GM19023 (cell line): ENCODE measurements around the gene SPRR3.
"Not testable (repeated sequence)": the region's sequence is repeated elsewhere in the genome, so short reads cannot be mapped to it uniquely, and the experiment has no call there.

Experiments used
- ATAC-seq: cut with Tn5 transposase; IDR thresholded peaks from one replicate; pipeline ENCODE4 v1.9.1; 2021; ENCODE audit warnings: mild to moderate bottlenecking, moderate library complexity; ENCODE audit not compliant: unreplicated experiment

Gene SPRR3

DNA sequence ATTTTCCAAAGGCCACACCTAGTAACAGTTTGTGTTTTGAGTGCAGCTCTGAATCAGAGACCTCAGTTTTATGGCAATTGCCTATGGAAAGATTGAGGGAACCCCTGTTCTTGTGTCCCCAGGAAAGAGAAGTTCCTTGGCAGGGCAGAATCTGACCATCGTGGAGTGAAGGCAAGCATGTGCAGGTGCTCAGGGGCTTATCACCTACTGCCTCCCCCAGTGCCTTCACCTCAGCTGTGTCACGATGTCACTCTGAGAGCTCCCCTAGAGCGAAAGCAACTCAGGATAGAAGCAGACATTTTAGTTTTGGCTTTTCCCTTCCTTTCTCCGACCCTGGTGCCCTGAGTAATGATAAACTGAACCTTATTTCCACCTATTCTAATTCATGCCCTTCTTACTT is 19.5 kb upstream of the SPRR3 start:
- no peak for ATAC-seq

DNA sequence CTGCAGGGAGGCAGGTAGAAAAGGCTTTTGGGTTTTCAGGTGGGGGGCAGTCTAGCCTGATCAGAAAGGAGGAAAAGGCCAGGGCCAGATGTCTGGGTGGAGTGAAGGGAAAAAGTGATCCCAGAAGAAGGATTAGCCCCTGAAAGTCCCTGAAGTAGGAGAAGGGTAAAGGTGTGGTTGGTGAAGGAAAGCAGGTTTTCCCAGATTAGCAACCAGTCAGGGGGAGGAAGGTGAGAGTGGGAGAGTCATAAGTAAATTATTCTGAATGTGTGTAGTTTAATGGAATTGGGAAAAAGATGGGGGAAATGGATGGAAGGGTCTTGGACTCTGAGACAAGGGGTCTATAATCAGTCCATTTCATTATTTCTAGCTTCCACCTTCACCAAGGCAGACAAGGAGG is 18.3 kb upstream of the SPRR3 start:
- ATAC-seq = no peak

DNA sequence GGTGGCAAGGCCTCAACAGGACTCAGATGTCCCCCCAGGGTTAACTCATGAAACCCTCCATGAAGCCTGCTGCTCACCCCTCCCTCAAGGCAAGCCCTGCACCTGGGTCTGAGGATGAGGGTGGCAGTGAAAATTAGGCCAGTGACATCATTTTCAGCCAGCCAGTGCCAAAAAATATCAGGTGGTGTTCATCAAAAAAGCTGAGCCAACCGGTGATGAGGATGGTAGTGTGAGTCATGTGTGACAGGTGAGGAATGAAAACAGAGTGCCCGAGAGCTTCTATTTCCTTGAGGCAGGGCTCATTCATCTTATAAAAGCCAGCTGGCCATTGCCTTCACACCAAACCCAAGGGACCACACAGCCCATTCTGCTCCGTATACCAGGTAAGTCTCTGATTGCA is 17.8 kb upstream of the SPRR3 start, which contains the start of gene SPRR1A:
TSS of gene SPRR1A (plus strand) at position 339 of the 400 bp plus-strand sequence. CDS start 1,150 bp downstream, outside the sequence.
- no peak for ATAC-seq

DNA sequence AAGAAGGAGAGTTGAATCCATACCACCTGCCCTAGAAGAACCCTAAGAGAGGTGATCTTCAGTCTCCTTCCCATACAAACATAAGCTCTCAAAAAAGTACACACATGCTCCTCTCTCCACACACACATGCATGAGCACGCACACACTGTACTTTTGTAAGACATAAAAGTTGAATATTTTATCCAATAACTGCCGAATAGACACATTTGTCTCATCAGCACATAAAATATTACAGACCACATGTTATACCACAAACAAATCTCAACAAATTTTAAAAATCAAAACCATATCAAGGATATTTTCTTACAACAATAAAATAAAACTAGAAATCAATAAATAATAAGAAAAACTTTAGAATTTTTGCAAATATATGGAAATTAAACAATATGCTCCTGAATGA is 15.0 kb upstream of the SPRR3 start:
- no peak for ATAC-seq

DNA sequence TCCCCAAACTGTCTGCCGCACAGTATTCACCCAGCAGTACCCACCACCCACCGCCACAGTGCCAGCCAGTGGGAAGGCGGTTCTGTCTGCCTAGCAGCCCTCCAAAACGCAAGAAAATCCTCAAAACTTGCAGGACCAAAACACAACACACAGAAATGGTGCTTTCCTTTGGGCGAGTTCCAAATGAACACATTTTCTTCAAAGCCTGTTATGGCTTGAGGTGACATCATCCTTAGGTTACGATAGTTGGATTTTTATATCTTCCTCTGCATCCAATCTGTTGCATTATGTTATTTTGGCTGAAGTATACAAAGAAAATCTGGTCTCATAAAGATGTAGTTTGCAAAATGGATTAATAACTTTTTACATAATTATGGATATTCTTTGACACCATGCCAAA is 8.4 kb upstream of the SPRR3 start:
- no peak for ATAC-seq

DNA sequence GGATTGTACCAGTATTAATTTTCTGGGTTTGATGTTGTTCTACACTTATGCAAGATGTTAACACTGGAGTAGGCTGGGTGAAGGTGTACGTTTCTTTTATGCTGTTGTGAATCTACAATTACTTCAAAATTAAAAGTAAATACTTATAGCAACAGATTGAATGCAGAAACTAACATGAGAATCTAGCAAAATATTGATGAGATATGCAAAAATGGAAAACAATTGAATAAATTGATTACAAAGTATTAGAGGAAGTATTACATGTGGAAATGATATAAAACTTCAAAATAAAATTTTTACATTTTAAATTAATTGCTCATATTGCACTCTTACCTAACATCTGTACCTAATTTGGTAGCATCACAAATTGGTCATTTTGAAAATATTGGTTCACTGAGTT is 5.7 kb upstream of the SPRR3 start:
- no peak for ATAC-seq

DNA sequence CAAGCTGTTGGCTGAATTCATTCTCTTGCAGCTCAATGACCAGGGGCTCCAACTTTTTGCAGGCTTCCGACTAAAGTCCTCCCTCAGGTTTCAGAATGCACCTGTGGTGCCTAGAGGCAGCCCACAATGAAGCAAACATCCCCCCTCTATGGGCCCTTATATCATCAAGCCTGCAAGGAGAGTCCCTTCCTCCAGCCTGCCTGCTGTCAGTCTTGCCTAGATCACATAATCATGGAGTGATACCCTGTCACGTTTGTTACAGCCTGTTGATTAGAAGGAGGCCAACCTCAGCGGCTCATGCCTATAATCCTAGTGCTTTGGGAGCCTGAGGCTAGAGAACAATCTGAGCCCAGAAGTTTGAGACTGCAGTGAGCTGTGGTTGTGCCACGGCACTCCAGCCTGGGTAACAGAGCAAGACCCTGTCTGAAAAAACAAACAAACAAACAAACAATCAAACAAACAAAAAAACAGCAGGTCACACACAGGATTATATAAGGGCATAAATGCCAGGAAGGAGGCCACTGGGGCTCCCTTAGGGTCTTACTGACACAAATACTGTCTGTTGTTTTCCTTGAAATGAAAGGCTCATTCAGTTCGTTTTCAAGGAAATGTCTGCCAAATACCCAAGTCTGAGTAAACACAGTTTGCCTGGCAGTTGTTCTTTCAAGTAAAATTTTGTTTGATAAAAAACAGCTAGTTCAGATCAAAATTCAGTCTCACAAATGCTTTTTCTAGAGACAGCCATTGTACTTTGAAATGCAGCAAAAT is 4.7 kb upstream of the SPRR3 start:
- ATAC-seq = no peak

DNA sequence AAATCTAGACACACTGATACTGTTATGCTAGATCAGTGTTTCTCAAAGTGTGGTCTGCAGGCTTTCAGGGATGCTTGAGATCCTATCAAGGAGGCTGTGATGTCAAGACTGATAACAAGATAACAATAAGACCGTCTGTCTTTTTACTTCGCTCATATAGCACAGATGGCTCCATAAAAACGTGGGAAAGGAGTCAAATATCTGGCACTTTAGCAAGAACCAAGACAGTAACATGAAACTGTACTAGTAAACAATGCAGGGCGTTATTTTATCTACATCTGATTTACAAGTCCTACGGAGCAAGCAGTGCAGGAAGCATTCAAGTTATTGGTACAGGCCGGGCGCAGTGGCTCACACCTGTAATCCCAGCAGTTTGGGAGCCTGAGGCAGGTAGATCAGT is 3.6 kb upstream of the SPRR3 start:
- ATAC-seq = no peak

DNA sequence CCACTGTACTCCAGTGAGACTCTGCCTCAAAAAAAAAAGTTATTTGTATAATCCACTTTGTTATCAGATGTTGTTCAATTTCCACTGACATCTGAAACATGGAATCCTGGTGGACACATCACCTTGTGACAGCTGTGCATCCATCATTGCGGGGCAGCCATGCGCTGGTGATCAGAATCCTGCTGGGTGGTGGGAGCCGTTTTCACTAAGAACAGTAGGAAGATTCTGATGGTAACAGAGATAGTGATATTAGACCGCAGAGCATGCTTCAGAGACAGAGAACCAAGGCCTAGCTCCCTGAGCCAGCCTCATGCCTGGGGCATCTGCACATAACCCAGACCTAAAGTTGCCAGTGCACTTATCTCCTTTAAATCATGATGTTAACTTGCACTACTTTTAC is 3.1 kb upstream of the SPRR3 start:
- ATAC-seq = no peak

DNA sequence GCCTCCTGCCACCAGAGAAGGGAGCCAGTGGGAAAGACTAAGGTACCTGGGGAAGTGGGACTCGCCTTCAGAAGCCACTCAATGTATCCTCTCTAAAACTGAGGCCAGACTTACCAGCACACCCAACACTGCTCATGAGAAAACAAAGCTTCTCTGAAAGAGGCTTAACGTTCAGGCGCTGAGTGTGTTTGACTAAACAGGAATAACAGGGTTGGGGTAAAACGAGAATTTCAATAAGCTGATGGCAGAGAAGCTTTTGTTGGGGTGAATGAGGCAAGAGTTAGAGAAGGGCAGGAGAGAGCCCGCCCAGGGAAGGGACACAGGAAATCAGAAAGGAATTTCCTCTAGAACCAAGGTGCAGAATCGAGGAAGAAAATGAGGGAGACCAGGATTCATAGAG is 1.7 kb upstream of the SPRR3 start:
- no peak for ATAC-seq

DNA sequence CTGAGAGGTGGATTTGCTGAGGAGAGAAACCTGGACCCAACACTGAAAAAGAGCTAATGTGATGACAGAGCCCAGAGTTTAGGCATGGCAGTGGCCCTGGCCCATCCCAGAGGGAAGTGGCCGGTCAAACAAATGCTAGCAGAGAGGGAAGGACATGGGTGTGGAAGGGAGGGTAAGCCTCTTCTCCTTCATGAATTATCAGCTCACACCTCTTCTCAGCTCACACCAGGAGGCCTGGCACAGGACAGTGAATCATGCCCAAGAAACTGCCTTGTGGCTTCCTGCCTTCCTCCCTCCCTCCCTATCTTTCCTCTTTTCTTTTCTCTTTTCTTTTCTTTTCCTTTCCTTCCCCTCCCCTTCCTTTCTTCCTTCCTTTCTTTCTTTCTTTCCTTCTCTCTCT is 1.3 kb upstream of the SPRR3 start:
- no peak for ATAC-seq

DNA sequence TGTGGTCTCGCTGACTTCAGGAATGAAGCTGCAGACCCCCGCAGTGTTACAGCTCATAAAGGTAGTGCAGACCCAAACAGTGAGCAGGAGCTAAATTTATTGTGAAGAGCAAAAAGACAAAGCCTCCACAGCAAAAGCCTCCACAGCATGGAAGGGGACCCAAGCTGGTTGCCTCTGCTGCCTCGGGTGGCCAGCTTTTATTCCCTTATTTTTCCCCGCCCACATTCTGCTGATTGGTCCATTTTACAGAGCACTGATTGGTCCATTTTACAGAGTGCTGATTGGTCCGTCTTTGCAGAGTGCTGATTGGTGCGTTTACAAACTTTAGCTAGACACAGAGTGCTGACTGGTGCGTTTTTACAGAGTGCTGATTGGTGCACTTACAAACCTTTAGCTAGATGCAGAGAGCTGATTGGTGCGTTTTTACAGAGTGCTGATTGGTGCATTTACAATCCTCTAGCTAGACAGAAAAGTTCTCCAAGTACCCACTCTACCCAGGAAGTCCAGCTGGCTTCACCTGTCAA is 9.7 kb downstream of the SPRR3 start:
- not testable (repeated sequence) for ATAC-seq

DNA sequence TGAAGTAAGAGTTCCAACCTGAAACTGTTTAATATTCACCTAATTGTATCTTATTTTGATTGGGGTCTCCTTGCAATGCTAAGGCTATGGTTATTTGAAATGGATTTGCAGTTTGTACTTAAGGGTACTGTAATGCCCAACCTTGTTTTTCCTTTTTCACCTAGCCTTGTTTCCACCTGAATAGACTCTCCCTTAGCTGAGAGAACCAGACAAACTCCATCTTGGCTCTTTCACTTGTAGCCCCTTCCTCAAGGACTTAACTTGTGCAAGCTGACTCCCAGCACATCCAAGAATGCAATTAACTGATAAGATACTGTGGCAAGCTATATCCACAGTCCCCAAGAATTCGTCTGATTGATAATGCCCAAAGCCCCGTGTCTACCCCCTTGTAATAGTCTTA is 20.3 kb downstream of the SPRR3 start:
- not testable (repeated sequence) for ATAC-seq

DNA sequence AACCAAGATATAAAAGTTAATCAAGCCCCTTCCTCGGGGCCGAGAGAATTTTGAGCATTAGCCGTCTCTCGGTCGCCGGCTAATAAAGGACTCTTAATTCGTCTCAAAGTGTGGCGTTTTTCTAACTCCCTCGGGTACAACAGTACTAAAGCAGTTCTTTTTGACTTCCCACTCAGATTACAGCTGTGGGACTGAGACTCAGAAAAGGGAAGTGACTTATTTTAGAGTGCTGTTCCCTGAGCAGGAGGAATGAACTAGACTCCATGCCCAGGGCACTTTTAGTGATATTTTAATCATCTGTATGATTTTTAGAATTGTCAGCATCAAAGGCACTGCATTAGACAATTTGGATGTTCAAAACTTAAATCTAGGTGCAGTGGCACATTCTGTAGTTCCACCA is 20.8 kb downstream of the SPRR3 start:
- not testable (repeated sequence) for ATAC-seq

DNA sequence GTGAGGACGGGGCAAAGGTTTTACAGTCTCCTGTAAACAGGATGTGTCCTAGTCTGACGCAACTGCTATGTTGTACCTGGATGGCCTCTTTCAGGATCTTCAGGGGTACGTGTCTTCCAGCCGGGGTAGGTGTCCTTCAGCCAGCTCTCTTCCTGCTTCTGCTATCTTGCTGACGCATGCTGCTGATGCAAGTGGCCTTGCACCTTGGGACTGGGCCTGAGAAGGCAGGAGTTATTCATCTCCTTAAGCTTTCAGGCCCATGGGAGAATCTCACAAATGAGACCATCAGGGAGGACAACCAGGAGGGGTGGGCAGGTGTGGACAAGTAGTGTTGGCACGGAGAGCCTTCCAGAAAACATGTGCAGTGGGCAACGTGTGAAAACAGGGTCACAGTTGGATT is 21.6 kb downstream of the SPRR3 start:
- ATAC-seq = no peak

DNA sequence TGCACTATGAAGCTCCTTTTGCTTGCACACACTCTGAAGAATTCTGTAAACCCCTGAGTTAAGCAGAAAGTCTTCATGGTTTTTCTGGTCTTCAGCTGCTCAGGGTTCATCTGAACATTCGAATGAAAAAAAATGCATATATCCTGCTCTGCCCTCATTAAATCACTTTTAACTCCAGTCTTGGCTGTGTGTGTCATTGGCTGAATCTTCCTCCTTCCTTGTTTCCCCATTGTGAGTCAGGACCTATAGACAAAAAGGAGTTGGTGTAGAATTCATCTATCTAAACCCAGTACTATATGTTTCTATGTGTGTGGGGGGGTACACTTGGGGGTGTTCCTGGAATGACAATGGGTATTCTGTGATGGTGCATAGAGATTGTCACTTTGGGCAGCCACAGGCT is 22.9 kb downstream of the SPRR3 start:
- ATAC-seq = no peak

DNA sequence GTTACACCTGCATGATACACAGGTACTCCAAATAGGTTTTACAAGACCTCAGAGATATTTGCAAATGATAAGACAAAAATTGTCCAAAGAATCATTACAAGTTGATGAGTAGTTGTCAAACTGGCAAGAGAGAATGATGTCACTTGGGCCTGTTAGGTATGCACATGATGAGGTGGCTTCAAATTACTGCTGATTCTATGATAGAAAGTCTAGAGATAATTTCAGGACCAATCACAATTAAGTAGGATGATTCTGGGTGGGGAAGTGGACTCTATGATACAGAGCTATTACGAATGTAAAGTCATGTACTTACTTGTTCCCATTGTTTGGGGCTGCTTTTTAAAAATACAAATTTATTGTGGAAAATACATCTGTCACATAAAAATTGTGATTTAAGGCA is 24.2 kb downstream of the SPRR3 start:
- ATAC-seq = no peak

DNA sequence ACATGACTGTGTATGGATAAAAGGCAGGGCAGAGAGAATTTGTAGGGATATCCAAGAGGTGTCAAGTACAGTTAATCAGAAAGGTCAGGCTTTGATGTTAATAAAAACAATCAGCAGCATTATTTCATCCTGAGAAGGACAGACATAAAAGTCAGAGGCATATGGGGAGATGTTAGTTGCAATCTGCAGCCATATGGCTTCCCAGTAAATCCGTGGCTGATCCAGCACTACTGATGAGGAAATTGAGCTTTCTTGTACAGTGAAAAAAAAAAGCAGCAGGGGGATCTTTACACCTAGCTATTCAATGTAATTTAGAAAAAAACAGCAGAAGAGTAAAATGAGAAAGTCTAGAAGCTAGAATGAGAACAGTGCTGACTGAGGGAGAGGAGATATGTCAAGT is 27.2 kb downstream of the SPRR3 start:
- ATAC-seq = no peak

DNA sequence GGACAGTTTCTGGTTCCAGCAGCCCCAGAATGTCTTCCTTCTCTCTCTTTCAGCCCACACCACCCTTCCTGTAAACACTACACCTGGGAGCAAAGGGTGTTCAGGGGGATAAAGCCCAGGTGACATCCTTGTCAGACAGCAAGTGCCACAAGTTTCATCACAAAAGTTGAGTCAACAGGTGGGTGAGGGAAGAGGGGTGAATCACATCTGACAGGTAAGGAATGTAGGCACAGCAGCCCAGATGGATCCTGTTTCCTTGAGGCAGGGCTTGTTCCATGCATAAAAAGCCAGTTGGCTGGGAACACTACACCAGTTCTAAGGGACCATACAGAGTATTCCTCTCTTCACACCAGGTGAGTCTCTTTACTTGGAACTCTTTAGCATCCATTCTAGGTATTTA is 29.3 kb downstream of the SPRR3 start, which contains the start of gene SPRR1B:
TSS of gene SPRR1B (plus strand) at position 309 of the 400 bp plus-strand sequence. CDS start 1,143 bp downstream, outside the sequence.
- ATAC-seq = no peak

DNA sequence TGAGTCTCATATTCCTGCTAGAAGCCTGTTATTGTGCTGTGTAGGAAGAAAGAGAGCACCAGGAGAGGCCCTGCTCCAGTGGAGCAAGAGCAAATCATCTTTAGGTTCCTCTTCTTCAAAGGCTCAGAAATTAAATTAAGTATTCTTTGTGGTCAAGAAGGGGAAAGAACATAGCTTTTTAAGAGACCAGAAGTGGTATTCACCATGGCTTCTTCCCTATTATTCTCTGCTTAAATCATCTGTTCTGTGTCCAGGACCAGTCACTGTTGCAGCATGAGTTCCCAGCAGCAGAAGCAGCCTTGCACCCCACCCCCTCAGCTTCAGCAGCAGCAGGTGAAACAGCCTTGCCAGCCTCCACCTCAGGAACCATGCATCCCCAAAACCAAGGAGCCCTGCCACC is 30.5 kb downstream of the SPRR3 start:
- no peak for ATAC-seq

DNA sequence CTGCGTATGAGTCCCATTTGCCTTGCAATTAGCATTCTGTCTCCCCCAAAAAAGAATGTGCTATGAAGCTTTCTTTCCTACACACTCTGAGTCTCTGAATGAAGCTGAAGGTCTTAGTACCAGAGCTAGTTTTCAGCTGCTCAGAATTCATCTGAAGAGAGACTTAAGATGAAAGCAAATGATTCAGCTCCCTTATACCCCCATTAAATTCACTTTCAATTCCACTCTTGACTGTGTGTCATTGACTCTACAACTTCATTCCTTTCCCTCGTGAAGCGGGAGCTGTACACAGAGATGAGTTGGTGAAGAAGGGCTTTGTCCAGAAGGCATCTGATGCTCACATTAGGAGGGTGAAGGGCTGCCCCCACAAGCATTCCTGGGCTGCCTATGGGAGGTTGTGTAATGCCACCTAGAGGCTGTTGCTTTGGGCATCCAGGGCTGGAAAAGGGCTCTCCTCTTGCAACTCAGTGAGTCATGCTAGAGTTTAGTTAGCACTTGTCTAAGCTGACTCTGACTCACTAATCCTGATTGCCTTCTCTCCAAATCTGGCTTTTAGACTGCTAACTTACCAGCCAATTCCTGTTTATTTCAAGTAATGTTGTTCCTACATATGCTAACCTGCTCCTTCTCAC is 31.2 kb downstream of the SPRR3 start:
- ATAC-seq = no peak

DNA sequence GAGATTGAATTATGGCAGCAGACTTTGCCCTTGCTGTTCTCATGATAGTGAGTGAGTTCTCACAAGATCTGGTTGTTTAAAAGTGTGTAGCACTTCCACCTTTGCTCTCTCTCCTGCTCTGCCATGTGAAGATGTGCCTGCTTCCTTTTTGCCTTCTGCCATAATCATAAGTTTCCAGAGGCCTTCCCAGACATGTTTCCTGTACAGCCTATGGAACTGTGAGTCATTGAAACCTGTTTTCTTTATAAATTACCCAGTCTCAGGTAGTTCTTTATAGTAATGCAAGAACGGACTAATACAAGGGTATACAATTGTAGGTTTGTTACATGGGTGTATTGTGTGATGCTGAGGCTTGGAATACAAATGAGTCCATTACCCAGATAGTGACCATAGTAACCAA is 33.7 kb downstream of the SPRR3 start:
- ATAC-seq = no peak
